ENCODE data around the gene WNK1.

DNA sequence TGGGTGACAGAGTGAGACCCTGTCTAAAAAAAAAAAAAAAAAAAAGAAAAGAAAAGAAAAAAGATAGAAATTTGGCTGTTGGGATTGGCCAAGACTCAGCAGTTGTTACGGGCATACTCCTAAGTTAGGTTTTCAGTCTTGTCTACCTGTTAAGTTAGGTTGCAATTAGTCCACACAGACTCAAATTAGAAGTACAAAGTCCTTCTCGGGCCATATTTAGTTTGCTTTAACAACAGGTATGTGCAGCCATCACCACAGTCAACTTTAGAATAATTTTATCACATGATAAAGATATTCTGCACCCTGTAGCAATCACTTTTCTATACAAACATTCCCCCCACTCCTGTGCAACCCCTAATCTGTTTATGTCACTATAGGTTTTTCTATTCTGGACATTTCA lies 85.2 kb downstream of the WNK1 start:
- TF ChIP-seq EP300 (IDR thresholded peaks at IDR 0.05; ENCODE audit: low read depth) = no peak
- TF ChIP-seq POLR2A (IDR thresholded peaks at IDR 0.05) = no peak
- TF ChIP-seq, protein P1, sequence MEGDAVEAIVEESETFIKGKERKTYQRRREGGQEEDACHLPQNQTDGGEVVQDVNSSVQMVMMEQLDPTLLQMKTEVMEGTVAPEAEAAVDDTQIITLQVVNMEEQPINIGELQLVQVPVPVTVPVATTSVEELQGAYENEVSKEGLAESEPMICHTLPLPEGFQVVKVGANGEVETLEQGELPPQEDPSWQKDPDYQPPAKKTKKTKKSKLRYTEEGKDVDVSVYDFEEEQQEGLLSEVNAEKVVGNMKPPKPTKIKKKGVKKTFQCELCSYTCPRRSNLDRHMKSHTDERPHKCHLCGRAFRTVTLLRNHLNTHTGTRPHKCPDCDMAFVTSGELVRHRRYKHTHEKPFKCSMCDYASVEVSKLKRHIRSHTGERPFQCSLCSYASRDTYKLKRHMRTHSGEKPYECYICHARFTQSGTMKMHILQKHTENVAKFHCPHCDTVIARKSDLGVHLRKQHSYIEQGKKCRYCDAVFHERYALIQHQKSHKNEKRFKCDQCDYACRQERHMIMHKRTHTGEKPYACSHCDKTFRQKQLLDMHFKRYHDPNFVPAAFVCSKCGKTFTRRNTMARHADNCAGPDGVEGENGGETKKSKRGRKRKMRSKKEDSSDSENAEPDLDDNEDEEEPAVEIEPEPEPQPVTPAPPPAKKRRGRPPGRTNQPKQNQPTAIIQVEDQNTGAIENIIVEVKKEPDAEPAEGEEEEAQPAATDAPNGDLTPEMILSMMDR (IDR thresholded peaks at IDR 0.05) = no peak

Data from transverse colon (tissue), 3 donors.